ENCODE data around the gene UBQLN4.
"Not testable (repeated sequence)": the region's sequence is repeated elsewhere in the genome, so short reads cannot be mapped to it uniquely, and the experiment has no call there.

UBQLN4 gene

DNA sequence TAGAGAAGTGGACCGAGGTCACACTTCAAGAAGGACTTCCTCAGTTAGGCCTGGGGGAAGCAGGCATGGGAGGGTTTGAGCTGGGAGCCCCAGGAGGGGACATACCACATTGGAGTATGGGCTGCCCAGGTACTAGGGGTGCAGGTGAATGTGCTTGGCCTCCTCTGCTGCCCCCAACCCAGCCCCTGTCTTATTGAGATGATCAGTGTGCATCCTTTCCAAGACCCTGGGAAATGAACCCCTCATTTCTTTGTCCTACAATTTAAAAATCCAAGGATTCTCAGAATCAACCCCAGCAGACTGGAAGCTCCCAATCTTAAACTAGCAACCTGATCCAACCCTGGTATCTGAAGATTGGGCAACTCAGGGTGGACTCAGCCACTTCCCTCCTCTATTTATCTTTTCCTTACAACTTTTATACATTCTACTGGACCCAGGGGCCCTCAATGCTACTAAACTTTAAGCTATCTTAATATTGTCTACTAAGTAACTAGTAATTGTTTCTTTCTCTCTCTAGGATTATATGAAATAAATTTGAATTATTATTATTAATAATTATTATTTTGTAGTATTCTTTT is 19.6 kb upstream of the UBQLN4 start:
- no peak overlapping the region for H3K4me3 ChIP-seq (ENCODE audit: low read depth, low read length)
- TF ChIP-seq, protein P1, sequence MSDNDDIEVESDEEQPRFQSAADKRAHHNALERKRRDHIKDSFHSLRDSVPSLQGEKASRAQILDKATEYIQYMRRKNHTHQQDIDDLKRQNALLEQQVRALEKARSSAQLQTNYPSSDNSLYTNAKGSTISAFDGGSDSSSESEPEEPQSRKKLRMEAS (IDR thresholded peaks at IDR 0.05; ENCODE audit: low read depth, low read length): no peak
- TF ChIP-seq MYC (IDR thresholded peaks at IDR 0.05; ENCODE audit: low read depth, low read length): no peak
- TF ChIP-seq POLR2A (IDR thresholded peaks at IDR 0.05; ENCODE audit: extremely low read depth, insufficient read length): no peak
- TF ChIP-seq, protein P2, sequence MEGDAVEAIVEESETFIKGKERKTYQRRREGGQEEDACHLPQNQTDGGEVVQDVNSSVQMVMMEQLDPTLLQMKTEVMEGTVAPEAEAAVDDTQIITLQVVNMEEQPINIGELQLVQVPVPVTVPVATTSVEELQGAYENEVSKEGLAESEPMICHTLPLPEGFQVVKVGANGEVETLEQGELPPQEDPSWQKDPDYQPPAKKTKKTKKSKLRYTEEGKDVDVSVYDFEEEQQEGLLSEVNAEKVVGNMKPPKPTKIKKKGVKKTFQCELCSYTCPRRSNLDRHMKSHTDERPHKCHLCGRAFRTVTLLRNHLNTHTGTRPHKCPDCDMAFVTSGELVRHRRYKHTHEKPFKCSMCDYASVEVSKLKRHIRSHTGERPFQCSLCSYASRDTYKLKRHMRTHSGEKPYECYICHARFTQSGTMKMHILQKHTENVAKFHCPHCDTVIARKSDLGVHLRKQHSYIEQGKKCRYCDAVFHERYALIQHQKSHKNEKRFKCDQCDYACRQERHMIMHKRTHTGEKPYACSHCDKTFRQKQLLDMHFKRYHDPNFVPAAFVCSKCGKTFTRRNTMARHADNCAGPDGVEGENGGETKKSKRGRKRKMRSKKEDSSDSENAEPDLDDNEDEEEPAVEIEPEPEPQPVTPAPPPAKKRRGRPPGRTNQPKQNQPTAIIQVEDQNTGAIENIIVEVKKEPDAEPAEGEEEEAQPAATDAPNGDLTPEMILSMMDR (IDR thresholded peaks at IDR 0.05; ENCODE audit: low read depth, low read length): no peak
- DNase-seq (ENCODE audit: low read depth): no peak

DNA sequence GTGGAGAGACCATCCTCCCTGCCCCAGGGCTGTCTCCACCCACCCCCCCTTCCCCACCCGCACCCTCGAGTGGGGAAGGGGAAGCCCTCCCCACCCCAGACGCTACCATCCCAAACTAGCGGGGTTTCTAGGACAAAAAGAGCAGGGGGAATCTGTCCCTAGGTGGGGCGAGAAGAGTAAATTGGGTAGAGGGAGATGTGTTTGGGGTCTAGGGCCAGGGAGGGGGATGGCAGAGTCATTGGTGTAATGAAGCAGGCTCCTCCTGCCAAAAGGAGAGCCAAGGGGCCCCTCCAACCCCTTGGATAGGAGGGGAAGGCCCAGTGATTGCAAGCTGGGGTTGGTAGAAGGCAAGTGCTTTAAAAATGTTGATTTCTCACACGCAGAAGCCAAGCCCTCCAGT is 18.7 kb upstream of the UBQLN4 start:
- no peak for DNase-seq (ENCODE audit: low read depth)
- TF ChIP-seq MYC (IDR thresholded peaks at IDR 0.05; ENCODE audit: low read depth, low read length) (no peak), POLR2A (IDR thresholded peaks at IDR 0.05; ENCODE audit: extremely low read depth, insufficient read length) (no peak)
- TF ChIP-seq, protein P1 (IDR thresholded peaks at IDR 0.05; ENCODE audit: low read depth, low read length): no peak
- TF ChIP-seq, protein P2 (IDR thresholded peaks at IDR 0.05; ENCODE audit: low read depth, low read length): no peak
- no peak overlapping the region for H3K4me3 ChIP-seq (ENCODE audit: low read depth, low read length)

DNA sequence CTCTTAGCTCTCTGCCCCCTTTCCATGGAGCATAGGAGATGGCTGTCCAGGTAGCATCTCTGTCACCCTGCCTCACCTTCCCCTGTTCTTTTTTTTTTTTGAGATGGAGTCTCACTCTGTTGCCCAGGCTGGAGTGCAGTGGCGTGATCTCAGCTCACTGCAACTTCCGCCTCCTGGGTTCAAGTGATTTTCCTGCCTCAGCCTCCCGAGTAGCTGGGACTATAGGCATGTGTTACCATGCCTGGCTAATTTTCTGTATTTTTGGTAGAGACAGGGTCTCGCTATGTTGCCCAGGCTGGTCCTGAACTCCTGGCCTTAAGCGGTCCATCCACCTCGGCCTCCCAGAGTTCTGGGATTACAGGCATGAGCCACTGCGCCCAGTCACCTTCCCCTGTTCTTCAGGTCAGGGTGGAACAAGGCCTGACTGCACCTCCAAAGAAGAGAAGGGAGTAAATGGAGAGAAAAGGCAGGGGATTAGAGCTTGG is 17.8 kb upstream of the UBQLN4 start:
- not testable (repeated sequence) for DNase-seq (ENCODE audit: low read depth); H3K4me3 ChIP-seq (ENCODE audit: low read depth, low read length)

DNA sequence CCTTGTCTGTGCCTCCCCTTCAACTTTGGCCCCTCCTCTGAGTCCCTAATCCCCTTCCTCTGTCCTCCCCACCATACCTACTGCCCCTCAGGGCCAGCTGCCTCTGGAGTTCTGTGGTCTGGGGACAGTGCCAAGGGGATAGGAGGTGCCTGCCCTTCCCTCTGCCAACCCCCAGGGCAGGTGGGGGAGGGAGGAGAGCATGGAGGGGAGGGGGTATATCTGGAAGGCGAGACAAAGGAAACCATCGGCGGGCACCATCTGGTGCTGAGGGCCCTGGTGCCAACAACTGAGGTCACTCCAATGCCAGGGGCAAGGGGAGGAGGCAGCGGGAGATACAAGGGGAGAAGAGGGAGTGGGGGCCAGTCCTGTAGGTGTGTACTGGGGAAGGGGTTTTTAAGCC is 16.9 kb upstream of the UBQLN4 start:
- H3K4me3 ChIP-seq (ENCODE audit: low read depth, low read length): no peak overlapping the region
- no peak for DNase-seq (ENCODE audit: low read depth)
- TF ChIP-seq, protein P1 (IDR thresholded peaks at IDR 0.05; ENCODE audit: low read depth, low read length): no peak
- TF ChIP-seq POLR2A (IDR thresholded peaks at IDR 0.05; ENCODE audit: extremely low read depth, insufficient read length) (no peak), MYC (IDR thresholded peaks at IDR 0.05; ENCODE audit: low read depth, low read length) (no peak)
- TF ChIP-seq, protein P2 (IDR thresholded peaks at IDR 0.05; ENCODE audit: low read depth, low read length): no peak

DNA sequence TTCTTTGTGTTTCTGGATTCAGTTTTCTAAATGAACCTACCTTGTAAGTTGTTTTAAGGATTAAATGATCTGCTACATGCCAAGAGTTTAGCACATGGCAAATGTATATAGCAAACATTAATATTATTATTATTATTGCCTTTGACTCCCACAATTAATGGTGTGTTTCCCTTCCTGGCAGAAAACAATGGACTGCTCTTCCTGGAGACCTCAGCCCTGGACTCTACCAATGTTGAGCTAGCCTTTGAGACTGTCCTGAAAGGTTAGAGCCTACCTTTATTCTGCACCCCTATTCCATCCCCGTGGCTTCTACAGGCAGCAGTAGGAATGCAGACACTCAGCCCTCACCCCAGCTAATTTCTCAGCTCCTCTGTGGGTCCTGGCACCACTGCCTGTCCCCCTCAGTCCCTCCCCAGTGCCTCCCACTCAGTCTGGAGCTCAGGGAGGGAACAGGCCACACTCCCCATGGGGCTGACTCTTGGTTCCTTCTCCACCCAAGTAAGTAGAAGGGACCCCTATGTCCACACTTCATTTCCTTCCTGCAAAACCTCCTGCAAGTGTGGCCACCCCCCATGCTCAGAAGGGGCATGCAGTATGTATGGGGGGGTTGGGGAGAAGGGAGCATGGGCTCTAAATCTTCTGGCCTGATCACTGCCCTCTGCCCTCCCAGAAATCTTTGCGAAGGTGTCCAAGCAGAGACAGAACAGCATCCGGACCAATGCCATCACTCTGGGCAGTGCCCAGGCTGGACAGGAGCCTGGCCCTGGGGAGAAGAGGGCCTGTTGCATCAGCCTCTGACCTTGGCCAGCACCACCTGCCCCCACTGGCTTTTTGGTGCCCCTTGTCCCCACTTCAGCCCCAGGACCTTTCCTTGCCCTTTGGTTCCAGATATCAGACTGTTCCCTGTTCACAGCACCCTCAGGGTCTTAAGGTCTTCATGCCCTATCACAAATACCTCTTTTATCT is 16.2 kb upstream of the UBQLN4 start:
- peak; percentile 74 for DNase-seq (ENCODE audit: low read depth)
- H3K4me3 ChIP-seq (ENCODE audit: low read depth, low read length): no peak overlapping the region
- TF ChIP-seq POLR2A (IDR thresholded peaks at IDR 0.05; ENCODE audit: extremely low read depth, insufficient read length) (no peak), MYC (IDR thresholded peaks at IDR 0.05; ENCODE audit: low read depth, low read length) (no peak)
- TF ChIP-seq, protein P2 (IDR thresholded peaks at IDR 0.05; ENCODE audit: low read depth, low read length): no peak
- TF ChIP-seq, protein P1 (IDR thresholded peaks at IDR 0.05; ENCODE audit: low read depth, low read length): no peak

DNA sequence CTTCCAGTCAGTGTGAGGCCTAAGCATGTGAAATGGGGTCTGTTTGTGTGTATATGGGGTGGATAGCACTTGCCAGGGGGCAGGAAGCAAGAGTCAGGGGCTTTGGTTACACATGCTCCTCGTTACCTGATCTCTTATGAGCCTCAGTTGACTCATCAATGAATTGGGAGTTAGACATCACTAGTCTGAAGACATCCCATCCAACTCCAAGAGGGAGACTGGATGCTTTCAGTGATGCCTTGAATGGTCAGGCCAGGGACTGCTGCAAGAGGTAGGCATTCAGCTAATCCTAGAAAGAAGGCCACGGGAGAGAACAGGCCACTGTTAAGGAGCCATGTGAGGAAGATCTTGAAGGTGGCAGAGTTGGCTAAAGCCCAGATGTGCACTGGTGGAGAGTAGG is 13.7 kb upstream of the UBQLN4 start:
- H3K4me3 ChIP-seq (ENCODE audit: low read depth, low read length): no peak overlapping the region
- no peak for TF ChIP-seq POLR2A (IDR thresholded peaks at IDR 0.05; ENCODE audit: extremely low read depth, insufficient read length)
- TF ChIP-seq, protein P2 (IDR thresholded peaks at IDR 0.05; ENCODE audit: low read depth, low read length): no peak
- TF ChIP-seq, protein P1 (IDR thresholded peaks at IDR 0.05; ENCODE audit: low read depth, low read length): no peak
- no peak for TF ChIP-seq MYC (IDR thresholded peaks at IDR 0.05; ENCODE audit: low read depth, low read length)
- no peak for DNase-seq (ENCODE audit: low read depth)

All from NB4 (cell line).